NCI-H526 treated with DMSO at 0.1 percent for 48 hours (cell line): ENCODE data around the gene PRRT3.

ENCODE experiments used
- DNase-seq: peaks from one replicate; lab custom pipeline; 2025; lab: John Stamatoyannopoulos, UW

PRRT3 gene

GRCh38 chr3:9951962-9952805 is at the start of gene PRRT3:
TSS of gene PRRT3 (minus strand) at chr3:9952408. CDS start at chr3:9950115, 2,293 bp downstream.
- DNase-seq: peak; percentile 22

- DNase-seq: no peak
Measured at GRCh38 chr3:10000686-10001085, 48.5 kb upstream of the PRRT3 start.

GRCh38 chr3:9994086-9994844 is 42.1 kb upstream of the PRRT3 start:
- DNase-seq: no peak

- peak; percentile 43 for DNase-seq
Measured at GRCh38 chr3:9986230-9986725, 34.1 kb upstream of the PRRT3 start.

DNA sequence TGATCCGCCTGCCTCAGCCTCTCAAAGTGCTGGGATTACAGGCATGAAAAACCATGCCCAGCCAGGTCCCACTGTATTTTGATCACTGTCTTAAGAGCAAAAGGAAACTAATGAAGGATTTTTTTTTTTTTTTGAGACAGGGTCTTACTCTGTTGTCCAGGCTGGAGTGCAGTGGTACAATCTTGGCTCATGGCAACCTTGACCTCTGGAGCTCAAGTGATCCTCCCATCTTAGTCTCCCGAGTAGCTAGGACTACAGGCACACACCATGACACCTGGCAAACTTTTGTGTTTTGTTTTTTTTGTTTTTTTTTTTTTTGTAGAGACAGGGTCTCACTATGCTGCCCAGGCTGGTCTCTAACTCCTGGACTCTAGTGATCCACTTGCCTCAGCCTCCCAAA is 28.0 kb upstream of the PRRT3 start:
- DNase-seq: no peak

DNA sequence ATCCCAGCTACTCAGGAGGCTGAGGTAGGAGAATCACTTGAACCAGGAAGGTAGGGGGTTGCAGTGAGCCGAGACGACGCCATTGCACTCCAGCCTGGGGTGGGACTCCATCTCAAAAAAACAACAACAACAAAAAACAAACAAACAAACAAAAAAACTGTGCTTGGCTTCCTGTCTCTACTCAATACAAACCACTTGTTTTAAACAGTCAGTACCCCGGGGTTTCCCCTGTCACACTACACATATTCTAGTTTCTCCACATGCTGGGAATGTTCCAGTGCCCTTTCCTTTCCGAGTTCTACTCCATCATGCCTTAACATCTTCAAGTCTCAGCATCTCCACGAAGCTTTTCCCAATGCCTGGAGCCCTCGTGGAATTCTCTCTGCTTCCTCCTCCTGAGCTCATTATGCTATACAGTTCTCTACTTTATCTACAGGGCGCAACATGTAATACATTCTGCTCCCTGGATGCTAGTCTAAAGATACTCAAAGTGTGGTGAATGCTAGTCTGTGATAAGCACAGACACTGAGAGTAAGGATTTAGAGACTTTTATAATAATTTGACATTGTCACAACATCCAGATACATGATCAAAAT is 26.6 kb upstream of the PRRT3 start:
- DNase-seq: no peak

DNA sequence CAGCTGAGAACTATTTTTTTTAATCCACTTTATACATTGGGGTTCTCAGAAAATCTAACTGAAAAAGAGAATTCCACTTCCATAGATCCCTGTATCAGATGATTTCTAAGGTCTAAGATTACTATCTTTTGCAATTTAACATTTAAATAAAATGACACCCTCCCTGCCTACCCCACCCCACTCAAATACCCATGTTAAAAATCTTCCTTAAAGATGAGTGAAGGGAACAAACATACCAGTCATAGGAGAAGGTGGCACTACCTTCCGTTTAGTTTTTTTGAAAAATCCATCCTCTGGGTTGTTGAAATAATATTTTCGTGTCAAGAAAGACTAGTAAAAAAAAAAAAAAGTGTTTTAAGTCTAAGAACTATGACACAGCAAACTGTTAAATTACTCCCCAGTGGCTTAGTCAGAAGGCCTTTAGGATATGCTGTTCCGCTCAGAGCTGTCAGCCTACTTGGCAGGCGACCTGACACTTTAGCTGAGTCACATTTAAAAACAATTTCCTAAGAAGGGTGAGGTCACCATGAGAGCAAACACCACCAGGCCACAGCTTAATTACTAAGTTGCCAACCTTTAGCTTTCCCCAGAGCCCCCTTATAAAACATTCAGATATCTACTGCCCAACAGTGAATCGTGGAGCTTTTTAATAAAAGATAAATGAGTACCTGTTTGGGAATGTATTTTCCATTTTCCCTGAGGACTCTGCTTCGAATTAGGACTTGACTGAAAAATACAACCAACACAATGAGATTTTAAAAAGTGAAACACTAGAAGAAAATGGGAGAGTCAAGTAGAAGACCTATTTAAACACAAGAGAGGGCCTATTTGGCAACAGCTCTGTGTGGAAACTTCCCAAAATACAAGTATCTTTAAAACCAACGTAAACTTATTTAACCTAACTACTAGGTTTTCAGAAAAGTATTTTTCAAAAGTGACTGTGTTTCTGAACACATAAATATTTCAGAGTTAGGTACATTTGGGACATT is 24.8 kb upstream of the PRRT3 start:
- no peak for DNase-seq

GRCh38 chr3:9970020-9970652 is 17.9 kb upstream of the PRRT3 start:
- no peak for DNase-seq

GRCh38 chr3:9969632-9970019 is 17.4 kb upstream of the PRRT3 start:
- DNase-seq: no peak

- DNase-seq: no peak
Measured at GRCh38 chr3:9966841-9967240, 14.6 kb upstream of the PRRT3 start.

GRCh38 chr3:9965200-9965875 is 13.1 kb upstream of the PRRT3 start:
- no peak for DNase-seq

- DNase-seq: no peak
Measured at GRCh38 chr3:9957214-9957613, 5.0 kb upstream of the PRRT3 start.

DNA sequence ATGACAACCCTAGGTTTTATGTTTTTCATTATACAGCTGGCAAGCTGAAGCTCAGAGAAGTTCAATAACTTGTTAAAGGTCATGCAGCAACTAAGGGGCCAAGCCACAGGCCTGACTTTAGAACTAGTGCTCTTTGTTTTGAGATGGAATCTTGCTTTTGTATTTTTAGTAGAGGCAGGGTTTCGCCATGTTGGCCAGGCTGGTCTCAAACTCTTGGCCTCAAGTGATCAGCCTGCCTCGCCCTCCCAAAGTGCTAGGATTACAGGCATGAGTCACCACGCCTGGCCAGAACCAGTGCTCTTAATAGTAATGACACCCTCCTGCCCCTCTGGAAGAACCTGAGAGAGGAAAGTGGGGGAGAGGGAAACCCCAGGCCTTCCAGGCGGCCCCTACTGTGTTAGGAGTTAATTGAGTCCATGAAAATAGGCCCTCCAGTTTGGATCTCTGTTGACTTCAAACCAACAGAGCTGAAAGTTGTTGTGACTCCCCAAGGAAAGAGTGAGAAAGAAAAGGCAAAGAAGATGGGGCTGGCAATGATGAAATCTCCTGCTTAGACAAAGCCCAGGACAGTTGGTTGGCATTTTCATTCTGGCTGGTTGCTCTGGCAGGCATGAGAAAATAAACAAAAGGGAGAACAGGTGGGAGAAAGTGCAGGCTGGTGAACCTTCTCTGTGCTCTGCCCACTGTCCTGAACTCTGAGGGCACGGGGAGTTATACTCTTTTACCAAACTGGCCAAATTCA is 3.6 kb upstream of the PRRT3 start:
- no peak for DNase-seq

DNA sequence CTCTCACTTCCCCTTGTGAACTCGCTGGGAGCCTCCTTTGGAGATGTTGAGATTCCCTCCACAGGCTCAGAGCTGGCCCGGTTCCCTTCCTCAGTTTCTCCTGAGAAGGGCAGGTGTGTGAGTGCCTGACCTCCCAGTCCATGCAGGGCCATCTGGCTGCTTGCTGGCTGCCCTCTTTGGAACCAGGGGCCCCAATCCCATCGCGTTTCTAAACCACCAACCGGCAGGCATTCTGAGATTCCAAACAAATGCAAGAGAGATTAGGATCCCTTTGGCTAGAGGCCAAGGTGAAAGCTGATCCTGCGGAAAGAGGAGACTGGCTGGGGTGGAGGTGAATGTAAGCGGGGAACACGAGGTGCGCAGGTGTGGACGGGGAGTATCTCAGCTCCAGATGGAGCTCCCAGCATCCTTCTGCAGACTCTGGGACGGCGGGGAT is 2.9 kb upstream of the PRRT3 start:
- DNase-seq: peak; percentile 34

DNA sequence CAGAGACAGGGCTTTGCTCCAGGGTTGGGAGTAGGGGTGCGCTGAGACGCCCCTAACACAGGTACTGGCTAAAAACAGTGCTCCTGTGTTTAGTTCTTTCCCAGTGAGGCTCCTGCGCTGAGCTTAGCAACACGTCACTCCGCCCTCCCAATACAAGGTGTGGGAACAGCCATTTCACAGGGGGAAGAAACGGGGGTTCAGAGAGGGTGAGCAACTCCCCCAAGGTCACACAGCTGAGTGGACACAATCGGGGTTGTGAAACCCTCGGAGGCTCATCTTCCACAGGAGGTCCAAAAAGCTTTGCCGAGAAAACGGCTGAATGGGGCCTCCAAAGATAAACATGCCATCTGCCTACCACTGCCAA is 628 bp downstream of the PRRT3 start:
- no peak for DNase-seq

GRCh38 chr3:9951126-9951525 is 1.1 kb downstream of the PRRT3 start:
- no peak for DNase-seq

DNA sequence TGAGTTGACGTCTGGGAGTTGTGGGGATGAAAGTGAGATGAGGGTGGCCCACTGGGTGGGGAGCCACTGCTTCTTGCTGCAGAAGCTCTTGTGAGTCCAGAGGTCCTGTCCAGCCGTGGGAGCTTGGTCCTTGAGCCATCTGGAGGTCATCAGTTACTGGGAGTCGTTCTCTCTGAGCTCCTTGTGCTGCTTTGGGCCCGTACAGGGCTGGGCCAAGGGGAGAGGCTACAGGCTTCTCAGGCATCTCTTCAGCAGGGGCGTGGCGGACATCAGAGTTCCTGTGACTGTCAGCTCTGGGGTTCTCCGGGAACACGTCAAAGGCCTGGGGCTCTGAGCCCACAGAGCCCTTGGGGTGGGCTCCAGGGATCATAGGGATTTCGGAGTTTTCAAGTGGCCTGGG is 2.6 kb downstream of the PRRT3 start:
- no peak for DNase-seq

DNA sequence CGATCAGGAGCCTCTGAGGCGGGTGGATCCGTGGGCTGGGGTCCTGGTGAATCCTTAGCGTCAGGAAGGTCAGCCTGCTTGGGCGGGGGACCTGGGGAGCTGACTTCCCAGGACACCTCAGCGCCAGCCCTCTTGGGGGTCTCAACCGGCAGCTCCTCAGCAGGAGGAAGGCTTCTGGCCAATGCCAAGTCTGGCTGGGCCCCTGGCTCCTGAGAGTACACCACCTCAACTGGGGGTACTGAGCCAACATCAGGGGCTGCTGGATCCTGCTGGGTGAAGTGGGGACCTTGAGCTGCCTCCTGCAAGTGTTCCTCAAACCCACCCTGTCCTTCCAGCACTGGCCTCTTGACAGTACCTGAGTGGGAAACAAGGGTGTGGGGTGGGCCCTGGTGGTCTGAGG is 3.1 kb downstream of the PRRT3 start:
- DNase-seq: no peak

DNA sequence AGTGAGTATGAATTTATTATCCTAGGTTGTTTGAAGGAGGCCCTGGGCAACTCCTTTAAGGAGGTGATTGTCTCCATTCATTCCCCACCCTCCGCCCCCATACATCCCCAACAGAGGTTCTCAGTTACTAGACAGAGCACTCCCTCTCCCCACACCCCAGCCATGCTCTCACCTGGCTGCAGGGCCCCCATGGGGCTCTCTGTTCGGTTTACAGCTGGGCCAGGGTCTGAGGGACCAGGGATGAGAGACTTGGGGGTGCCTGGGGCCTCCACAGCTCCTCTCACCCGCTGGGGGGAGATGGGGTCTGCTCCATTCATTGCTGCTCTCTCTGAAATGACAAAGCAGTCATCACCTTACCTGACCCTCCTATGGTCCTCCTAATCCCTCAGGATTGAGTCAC is 3.6 kb downstream of the PRRT3 start:
- no peak for DNase-seq
